Fibroblast of peridontal ligament (primary cell): ENCODE data around the gene GRID2.
A peak's percentile ranks its signal among the peaks of the same experiment; 100 is the strongest.
"Not testable (repeated sequence)": the region's sequence is repeated elsewhere in the genome, so short reads cannot be mapped to it uniquely, and the experiment has no call there.

Source experiments
- DNase-seq: peaks from one replicate; pipeline ENCODE4 v3.0.0-alpha.2; 2010; ENCODE audit errors: extremely low read depth

The GRID2 gene

DNA sequence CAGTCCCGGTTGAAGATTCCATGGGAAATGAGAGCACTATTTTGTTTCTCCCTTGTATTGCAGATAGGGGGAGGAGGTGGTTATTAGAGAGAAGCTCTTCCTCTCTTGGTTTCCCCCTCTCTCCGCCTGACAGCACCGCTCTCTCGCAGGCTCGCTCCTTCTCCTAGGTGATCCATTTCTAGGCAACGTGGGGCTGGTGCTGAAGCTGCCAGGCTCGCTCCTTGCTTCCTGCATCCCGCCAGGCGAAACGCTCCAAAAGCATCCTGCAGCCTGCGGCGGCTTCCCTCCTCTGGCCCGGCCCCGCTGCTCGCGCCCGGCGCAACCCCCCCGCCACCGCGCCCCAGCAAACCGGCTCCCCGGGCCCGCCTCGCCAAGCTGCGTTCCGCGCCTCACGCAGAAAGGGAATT is at the start of gene GRID2:
Gene GRID2, plus strand, starts transcription at position 346 of the 407 bp plus-strand sequence.
- peak; percentile 35 for DNase-seq

DNA sequence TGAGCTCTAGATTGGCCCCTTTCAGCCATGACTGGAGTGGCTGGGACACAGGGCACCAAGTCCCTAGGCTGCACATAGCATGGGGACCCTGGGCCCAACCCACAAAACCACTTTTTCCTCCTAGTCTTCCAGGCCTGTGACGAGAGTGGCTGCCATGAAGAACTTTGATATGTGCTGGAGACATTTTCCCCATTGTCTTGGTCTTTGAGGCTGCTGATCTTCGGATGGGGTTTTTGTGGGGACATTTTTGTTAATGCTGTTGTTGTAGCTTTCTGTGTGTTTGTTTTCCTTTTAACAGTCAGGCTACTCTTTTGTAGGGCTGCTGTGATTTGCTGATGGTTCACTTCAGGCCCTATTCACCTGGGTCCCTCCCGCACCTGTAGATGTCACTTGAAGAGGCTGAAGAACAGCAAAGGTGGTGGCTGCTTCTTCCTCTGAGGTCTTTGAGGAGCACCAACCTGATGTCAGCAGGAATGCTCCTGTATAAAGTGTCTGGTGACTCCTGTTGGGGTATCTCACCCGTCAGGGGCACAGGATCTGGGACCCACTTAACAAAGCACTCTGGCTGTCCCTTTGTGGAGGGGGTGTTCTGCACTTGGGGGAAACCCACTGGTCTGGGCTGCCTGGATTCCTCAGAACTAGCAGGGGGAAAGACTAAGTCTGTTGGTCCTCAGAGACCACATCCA is 49.6 kb upstream of the GRID2 start:
- DNase-seq: no peak

DNA sequence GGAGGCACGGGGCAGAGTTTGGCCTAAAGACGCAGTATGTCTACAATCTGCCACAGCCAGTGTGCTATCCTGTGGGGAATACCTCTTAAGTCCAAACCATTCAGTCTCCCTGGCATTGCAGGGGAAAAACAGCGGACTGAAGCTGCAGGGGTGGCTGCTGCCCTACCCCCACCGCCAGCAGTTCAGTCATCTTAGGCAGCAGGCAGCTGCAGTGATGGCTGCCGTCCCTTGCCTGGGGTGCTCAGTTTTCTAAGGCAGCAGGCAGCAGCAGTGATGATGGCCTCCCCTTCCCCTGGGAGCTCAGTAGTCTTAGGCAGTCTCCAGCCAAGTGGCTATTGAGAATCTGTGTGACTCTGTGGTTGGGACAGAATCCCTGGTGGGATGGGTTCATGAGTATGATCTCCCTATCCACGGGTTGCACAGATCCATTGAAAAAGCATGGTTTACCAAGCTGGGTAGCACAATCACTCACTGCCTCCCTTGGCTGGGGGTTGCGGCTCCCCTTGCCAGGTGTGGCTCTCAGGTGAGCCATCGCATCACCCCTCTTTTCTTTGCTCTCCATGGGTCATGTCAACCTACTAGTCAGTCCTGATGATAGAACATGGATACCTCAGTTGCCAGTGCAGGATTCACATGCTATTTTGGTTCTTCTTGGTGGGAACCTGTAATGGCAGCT is 48.9 kb upstream of the GRID2 start:
- no peak for DNase-seq

DNA sequence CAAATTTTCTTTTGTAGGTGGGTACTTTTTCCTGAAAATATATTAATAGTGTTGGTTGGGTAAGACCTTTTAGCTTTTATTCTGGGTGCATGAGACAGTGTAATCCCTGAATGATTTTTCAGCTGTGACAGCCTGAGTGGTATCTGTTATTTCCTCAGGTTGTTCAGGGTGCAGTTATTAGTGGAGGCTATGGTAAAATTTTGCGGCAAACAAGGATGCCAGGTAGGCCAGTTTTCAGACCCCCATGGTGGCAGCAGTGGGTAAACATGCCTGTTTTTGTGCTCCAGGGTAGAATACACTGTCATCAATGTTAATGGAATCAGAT is 47.9 kb upstream of the GRID2 start:
- no peak for DNase-seq

DNA sequence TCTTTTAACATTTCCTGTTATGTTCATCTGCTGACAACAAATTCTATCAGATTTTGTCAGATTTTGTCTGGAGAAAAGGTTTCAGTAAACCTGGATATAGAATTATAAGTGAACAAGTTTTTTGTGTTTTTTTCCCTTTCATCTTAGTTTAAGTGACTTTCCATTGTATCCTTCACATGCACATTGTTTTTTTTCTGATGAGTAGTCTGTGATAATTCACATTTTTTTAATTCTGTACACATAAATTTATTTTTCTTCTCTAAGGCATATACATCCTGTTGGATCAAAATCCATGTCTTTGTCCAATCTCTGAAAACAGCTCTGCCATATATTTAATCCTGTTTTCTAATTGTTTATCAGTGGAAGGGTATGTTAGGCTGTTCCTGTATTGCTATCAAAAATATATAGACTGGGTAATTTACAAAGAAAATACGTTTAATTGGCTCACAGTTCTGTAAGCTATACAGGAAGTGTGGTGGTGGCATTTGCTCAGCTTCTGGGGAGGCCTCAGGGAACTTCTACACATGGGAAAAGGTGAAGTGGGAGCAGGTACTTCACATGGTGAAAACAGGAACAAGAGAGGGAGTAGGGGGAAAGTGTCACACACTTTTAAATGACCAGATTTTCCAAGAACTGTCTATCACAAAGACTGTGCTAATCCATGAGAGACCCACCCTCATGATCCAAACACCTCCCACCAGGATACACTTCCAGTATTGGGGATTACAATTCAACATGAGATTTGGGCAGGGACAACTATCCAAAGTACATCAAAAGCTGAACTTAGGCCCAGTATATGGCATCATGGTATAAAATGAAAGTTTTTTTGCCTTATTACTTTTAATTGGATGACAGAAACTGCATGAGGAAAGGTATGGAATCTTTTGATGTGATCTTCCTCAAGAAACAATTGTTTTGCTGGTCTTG is 45.6 kb upstream of the GRID2 start:
- DNase-seq: no peak

DNA sequence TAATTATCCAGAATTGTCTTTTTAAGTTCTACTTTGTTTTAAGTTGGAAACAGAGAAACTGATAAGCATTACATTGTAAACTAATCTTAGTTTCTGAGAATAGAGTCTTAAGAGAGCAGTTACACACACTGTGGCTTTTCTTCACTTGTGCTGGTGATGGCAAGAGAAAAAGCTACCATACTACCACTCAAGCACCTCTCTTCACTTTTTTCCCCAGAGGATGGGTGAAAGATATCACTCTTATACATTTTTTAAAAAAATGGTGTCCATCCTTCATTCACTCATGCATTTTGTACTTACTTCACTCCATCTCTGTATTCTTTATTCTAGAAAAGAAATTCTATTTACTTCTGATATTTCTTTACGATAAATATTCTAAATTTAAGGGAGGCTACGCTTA is 42.5 kb upstream of the GRID2 start:
- DNase-seq: no peak

DNA sequence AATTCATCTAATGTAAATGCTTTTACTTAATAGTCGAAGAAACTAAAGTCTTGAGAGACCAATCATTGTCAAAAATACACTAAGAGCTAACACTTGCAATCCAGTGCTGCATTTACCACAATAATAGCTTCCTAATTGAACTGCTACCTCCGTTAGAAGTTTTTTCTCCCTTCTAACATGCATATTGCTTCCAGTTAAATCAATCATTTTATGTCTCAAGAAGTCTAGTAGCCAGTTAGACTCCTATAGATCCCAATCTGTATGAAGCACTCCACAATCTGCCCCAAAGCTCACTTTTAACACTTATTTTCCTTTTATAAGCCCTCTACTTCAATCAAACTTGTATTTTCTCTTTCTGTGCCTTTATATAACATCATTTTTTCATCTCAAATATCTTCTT is 41.4 kb upstream of the GRID2 start:
- no peak for DNase-seq

DNA sequence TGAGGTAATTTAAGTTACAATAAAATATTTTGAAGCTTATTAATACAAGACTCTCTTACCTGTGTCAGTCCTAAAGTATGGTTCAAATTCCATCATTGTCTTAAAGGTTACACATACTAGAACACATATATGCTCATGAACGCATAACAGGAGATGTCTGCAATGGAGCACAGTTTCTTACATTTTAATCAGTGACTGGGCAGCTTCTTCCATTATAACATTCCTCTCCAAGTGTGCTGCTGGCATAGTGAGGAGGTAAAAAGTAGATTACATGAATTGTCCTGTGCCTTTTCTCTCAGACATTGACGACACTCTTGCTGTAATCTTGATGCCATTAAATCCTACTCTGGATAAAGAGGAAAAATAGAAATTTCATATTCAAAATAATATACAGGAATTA is 40.8 kb upstream of the GRID2 start:
- no peak for DNase-seq

DNA sequence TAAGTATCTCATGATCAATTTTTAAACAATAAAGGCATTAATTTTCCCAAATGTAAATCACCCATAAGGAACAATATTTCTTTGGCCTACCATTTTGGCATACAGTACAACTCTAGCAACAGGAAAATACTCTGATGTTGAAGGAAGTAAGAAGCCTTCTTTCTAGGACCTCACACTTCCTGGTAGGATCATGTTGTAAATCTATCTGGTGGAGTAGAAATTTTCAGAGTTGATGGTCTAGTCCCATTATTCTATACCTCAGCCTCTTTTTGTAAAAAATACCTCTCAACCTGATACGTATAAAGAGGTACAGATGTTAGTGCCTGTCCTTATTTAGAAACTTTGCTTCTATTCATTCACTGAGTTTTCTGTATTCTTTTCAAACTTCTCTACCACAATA is 40.2 kb upstream of the GRID2 start:
- no peak for DNase-seq

DNA sequence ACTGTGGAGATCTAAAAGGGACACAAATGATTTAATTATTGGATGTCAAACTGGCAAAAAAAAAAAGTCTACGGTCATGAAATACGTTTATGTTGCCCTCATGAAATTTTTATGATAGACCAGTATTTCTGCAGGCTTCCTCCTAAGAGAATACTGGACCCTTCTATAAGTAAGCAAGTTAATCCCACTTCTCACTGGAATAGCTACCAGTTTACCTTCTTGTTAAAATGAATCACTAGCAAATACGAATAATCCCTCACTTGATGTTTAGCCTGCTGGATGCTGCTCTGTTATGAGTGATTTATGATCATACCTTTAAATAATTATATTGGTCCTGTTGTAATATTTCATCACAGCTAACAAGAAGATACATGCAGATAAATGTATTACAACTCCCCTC is 39.6 kb upstream of the GRID2 start:
- no peak for DNase-seq

DNA sequence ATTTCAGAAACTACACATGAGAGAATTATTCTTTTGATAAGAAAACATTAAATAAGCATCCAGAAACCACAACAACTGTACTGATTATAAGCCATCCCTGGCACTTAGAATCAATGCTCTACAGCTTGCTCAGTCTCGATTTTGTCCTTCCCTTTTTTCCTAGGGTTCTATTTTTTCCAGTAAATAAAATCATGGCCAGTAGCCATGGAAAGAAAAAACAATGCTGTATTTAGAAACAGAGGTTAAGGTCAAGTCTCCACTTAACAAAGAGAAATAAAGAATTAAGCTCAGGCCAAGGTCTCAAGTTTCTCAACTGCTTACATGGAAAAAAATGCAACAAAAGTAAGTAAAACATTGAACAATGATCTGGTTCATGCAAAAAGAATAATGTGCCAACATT is 38.7 kb upstream of the GRID2 start:
- DNase-seq: peak; percentile 68

DNA sequence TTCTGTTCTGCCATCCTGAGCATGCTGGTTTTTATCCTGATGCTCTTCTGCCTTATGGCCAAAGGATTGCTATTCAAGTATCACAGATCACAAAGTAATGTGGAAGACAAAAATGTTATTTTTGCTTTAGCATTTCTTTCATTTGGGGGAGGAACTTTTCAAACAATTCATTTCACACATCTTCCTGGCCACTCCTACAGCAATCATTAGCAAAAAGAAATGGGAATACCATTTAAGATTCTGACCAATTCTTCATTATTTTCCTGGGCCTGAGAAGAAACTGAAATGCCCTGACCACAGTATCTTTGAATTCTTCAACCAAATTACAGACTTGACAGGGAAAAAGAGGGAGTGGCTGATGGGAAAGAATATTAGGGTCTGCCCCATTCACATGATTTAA is 38.0 kb upstream of the GRID2 start:
- no peak for DNase-seq

DNA sequence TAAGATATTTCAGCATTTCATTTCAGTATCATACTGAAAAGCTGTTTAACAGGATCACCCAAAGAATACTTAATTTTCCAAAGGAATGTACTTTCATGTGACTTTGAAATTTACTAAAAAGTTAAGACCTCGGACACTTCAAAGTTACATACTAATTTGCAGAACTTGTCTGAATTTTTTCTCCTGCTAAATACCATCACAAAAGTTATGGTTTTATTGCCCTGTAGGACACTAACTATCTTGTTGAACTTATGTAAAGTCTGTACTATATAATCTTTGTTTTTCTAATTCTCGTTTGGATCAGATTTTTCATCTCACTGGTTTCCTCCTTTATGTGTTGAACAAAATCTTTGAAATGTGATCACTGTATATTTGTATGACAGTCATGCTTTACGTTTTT is 37.2 kb upstream of the GRID2 start:
- no peak for DNase-seq

DNA sequence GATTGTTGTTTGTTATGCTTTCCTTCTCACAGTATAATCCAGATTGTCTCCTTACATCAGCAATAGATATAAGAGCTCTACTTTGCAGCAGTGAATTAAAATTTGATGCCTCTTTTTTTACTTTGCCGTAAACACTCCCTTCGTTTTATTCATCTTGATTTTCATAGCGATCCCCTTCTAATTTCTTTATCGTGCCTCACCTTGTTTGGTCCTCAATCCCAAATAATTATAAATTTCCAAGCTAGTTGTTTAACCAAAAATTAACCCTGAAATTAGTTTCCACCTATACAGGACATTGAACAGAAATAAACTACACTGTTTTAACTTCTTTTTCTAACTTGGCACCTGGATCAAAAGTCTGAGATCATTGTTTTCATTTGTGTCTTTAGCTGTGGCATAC is 35.1 kb upstream of the GRID2 start:
- DNase-seq: no peak

DNA sequence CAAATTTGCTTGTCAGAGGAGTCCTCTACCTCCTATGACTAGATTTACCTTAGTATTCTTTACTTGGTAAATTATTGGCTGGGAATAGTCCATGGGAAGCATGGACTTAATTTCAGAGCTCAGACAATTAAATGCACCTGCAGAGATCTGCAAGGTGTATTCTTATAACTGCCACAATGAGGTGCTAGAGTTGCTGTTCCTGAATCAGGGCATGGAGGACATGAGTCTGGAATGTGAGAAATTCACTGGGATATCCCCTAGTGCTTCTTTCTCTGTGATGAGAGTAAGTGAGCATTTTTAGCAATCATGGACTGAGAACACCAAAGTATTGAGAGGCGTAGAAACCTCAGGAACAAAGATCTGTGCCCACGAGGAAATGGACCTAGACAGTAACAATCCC is 32.9 kb upstream of the GRID2 start:
- no peak for DNase-seq

DNA sequence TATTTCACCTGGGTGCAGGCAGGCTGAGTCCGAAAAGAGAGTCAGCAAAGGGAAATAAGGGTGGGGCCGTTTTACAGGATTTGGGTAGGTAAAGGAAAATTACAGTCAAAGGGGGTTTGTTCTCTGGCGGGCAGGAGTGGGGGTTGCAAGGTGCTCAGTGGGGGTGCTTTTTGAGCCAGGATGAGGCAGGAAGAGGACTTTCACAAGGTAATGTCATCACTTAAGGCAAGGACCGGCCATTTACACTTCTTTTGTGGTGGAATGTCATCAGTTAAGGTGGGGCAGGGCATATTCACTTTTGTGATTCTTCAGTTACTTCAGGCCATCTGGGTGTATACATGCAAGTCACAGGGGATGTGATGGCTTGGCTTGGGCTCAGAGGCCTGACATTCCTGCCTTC is 32.2 kb upstream of the GRID2 start:
- not testable (repeated sequence) for DNase-seq

DNA sequence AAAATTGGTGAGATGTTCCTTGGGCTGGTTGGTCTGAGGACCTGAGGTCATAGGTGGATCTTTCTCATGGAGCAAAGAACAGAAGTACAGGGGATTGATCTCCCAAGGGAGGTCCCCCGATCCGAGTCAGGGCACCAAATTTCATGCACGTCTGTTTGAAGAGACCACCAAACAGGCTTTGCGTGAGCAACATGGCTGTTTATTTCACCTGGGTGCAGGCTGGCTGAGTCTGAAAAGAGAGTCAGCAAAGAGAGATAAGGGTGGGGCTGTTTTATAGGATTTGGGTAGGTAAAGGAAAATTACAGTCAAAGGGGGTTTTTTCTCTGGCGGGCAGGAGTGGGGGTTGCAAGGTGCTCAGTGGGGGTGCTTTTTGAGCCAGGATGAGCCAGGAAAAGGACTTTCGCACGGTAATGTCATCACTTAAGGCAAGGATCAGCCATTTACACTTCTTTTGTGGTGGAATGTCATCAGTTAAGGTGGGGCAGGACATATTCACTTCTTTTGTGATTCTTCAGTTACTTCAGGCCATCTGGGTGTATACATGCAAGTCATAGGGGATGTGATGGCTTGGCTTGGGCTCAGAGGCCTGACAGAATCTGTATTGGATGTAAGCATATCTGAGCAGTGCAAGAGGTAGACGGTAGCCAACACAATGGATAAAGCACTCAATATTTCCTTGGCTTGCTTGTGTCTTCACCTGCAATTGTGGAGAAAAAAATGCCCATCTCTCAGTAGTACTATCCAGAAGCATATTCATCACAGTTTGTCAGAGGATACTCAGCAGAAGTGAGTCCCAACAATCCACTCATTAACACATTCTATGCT is 26.5 kb upstream of the GRID2 start:
- not testable (repeated sequence) for DNase-seq

DNA sequence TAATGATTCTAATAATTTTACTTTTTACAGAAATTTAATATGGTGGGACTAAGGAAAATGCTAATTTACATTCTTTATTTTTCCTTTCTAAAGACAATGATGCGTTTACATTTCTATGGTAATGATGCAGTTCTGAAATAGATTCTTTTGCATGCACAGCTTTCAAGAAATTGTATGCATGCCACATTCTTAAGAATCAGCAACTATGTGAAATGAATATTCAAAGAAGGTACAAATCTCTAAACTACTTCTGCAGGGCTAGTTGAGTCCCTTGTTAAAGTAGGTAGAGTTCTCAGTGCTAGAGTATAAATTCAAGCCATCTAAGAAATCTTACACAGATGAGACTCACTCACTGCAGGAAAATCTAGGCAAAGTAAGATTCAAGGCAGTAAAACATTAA is 24.5 kb upstream of the GRID2 start:
- no peak for DNase-seq

DNA sequence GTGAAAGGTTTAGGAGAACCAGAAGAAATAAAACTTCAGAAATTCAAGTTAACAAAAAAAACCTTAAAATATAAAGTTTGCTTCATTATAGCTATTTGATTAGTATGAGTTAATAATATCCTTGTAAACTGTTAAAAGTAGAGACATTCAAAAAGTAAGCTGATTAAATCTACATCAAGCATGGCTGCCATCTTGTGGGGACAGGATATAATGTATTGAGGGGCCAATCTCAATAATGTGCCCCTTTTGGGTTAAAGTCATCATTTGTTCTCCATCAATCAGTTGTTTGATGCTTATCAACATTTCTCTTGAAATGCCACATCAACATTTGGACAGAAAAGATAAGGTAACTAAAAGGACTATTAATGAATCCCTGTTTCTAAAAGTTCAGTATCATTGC is 4.6 kb upstream of the GRID2 start:
- DNase-seq: peak; percentile 54

DNA sequence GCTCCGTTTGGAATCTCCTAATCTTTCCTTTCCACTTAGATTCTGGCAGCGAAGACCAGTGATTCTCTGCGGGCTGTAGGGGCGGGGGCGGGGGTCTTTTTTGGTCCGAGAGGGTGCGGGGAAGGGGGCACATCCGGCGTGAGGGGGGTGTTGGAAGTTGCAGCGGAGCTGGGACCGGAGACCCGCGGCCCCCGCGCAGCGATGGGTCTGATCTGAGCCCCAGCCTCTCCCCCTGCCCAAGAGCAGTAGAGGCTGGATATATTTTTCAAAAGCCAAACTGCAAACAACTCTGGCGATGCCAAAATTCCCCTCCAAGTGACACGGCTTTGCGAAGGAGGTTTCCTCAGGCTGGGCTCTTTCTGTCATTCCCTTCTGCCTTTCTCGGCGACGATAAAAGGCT is 355 bp downstream of the GRID2 start:
- peak; percentile 14 for DNase-seq

DNA sequence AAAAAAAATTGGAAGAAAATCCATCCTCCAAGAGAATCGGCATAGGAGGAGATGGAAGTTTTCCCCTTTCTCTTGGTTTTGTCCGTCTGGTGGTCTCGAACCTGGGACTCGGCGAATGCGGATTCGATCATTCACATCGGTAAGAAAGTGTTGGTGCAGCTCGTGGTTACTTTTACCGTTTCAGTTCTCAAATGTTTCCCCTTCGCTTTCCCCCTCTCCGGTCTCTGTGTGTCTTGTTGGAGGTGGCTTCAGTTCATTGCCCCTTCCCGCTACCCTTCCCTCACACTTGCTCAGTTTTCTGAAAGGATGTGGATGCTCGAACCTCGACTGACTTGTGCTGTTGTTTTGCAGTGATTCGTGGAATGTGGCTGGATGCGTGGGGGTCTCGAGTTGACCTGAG is 840 bp downstream of the GRID2 start:
- DNase-seq: peak; percentile 11
